HG02973 (cell line): ENCODE measurements around the gene MINK1.

ENCODE experiments used
- ATAC-seq: cut with Tn5 transposase; IDR thresholded peaks from one replicate; pipeline ENCODE4 v1.9.1; 2021; ENCODE audit warnings: moderate library complexity; ENCODE audit not compliant: unreplicated experiment

The MINK1 gene

GRCh38 chr17:4945176-4945943 lies 112.2 kb downstream of the MINK1 start:
- ATAC-seq, result no peak

- ATAC-seq, result no peak
Measured at GRCh38 chr17:4945944-4946280, 112.8 kb downstream of the MINK1 start.

- ATAC-seq, result no peak
Measured at GRCh38 chr17:4946312-4946976, 113.3 kb downstream of the MINK1 start.

GRCh38 chr17:4947010-4947410 lies 113.9 kb downstream of the MINK1 start:
- no peak for ATAC-seq
